ENCODE measurements around the gene RAB15.

The RAB15 gene

DNA sequence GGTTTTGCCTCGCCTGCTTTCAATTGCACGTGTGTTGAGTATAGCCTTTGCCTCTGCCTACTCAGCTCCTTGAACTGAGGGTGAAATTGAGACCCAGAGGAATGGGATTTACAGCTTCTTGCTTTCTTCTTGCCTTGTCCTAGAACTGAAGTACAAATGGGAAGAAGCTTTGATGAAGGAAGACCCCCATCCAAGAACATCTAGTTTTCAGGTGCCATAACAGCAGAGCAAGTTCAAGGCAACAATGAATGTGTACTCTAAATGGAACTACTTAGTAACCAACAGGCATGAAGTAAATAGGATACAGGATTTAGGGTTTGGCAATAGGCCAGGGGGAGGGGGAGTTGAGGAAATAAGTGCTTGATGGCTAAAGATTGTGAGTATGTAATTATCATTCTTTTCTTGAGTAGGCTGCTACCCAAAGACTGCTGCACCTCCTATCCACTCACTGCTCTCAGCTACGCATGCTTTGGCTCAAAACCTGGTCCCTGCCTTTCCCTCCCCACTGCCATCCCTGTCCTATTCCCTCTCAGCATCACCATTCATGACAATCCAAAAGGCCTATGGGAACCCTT lies 31.7 kb downstream of the RAB15 start:
- H3K27ac Mint-ChIP-seq, result peak overlapping the region; percentile 16
- H3K4me1 Mint-ChIP-seq (ENCODE audit: low read depth), result peaks cover 72% of the 10 kb centered on the region
- H3K4me3 Mint-ChIP-seq, result no peak overlapping the region
- H3K9me3 Mint-ChIP-seq (ENCODE audit: low read depth), result no peaks in the 10 kb centered on the region
- peaks cover 6% of the 10 kb centered on the region for H3K36me3 Mint-ChIP-seq
- no peaks in the 10 kb centered on the region for H3K27me3 Mint-ChIP-seq

DNA sequence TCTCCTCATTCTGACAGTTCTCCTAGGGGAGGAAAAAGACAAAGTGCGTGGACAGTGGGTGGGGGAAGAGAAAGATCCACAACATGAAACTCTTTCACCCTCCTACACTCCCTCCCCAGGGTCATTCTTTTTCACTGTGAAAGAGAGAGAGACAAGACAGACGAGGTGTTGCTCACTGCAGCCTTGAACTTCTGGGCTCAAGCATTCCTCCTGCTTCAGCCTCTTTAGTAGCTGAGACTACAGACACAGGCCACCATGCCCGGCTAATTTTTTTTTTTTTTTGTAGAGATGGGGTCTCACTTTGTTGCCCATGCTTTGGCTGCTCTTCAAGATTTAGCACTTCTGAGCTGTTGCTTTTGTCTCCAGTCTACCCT lies 32.3 kb downstream of the RAB15 start:
- no peak overlapping the region for H3K4me3 Mint-ChIP-seq
- peaks cover 72% of the 10 kb centered on the region for H3K4me1 Mint-ChIP-seq (ENCODE audit: low read depth)
- no peaks in the 10 kb centered on the region for H3K27me3 Mint-ChIP-seq
- peak overlapping the region; percentile 34 for H3K27ac Mint-ChIP-seq
- no peaks in the 10 kb centered on the region for H3K9me3 Mint-ChIP-seq (ENCODE audit: low read depth)
- peaks cover 8% of the 10 kb centered on the region for H3K36me3 Mint-ChIP-seq

DNA sequence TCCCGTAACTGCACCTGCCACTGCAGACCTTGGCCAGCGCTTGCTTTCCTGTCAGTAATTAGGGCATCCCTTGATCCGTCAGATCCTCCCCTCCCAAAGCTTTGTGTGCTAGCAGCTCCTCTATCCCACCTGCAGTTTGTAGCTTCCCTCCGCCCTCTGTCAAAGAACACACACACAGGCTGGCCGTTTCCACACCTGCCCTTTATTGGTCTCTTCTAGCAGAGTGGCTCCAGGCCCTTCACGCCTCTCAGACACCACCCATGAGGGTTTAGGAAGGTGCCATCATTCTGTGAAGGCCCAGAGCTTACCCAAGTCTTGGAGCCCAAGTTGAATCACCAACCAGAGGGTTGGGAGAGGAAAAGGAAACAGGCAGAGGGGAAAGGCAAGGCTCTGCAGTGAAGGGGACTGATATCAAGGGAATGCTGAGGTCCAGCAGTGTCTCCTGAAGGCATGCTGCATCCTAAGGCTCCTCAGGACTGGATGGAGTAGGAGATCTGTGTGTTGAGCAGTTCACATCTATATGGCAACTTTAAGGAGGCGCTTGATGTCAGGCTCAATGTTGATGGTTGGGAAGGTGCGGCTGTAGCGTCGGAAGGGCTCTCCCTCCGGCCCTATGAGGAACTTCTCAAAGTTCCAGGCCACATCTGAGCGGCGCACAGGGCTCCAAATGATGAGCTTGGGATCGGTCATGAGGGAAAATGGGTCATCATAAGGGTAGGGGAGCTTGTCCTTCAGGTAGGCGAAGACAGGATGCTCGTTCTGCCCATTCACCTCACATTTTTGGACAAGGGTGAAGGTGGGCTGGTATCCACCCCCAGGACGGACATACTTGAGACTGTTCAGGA lies 32.9 kb downstream of the RAB15 start:
- Mint-ChIP-seq H3K4me1 (ENCODE audit: low read depth) (peaks cover 75% of the 10 kb centered on the region), H3K36me3 (peaks cover 12% of the 10 kb centered on the region), H3K9me3 (ENCODE audit: low read depth) (no peaks in the 10 kb centered on the region), H3K4me3 (no peak overlapping the region), H3K27me3 (no peaks in the 10 kb centered on the region), H3K27ac (peak overlapping the region; percentile 34)

DNA sequence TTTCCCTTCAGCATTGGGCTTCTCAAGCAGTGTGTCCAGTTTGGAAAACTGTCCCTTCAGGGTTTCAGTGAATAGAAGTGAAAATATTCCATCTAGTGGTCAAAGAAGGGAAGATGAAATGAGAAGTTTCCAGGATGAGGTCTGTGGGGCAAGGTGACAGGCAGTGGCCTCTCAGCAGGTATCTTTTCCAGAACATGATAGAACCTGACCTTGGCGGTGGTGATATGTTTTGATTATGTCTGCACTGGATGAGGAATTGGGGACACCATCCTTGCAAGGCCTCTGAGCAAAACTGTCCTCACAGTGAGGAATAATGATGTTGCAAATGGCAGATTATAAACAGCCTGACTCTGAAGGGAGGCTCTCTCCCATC lies 34.3 kb downstream of the RAB15 start:
- H3K36me3 Mint-ChIP-seq, result peaks cover 14% of the 10 kb centered on the region
- H3K27ac Mint-ChIP-seq, result peak overlapping the region; percentile 51
- no peaks in the 10 kb centered on the region for H3K27me3 Mint-ChIP-seq
- no peak overlapping the region for H3K4me3 Mint-ChIP-seq
- peaks cover 69% of the 10 kb centered on the region for H3K4me1 Mint-ChIP-seq (ENCODE audit: low read depth)
- H3K9me3 Mint-ChIP-seq (ENCODE audit: low read depth), result no peaks in the 10 kb centered on the region

DNA sequence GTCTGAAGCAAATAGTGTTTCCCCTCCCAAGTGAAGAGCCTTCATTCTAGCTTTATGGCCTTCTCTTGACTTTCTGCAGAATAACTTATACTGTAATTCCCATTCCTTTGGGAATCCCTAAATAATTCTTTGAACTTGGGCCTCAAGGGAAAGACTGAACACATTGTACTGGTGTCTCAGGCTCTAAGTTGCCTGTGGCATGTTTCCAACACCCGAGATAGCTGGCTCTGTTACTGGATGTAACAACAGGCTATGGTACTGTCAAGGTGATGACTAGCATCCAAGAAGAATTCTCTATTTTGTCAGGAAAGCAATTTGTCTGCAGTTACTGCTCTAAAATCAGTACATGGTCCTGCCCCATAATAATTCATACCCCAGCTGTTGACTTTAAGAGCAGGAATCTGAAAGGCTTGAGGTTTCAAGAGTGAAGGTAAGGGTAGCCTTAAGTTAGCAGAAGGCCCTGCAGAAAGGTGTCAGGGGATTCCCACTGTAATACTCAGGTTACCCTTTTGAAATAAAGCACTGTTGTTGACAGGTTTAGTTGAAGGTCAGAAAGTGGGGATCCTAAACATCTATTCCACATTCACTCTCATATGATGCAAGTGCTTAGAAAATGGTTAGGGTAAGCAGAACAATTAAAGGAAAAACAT lies 34.8 kb downstream of the RAB15 start:
- Mint-ChIP-seq H3K27me3 (no peaks in the 10 kb centered on the region), H3K9me3 (ENCODE audit: low read depth) (no peaks in the 10 kb centered on the region), H3K36me3 (peaks cover 14% of the 10 kb centered on the region), H3K4me1 (ENCODE audit: low read depth) (peaks cover 72% of the 10 kb centered on the region), H3K27ac (peak overlapping the region; percentile 46), H3K4me3 (no peak overlapping the region)

DNA sequence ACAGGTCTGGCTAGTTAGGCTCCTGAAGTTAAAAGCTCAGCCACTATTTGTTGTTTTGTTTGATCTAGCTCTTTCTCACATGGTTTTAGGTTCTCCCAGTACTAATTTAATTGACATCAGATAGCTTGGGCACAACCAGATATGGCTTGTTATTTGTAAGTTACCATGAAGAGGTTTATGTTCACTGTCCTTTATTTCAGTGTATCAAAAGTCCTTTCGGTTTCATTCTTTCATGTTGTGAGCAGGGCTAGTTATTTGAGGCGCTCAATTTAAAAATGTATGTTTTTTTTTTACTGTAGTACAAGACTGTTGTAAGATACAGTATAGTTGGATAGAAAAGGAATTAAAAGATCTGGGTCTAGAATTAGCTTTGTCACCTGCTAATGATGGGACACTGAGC lies 36.6 kb downstream of the RAB15 start:
- H3K4me3 Mint-ChIP-seq, result peak overlapping the region; percentile 18

DNA sequence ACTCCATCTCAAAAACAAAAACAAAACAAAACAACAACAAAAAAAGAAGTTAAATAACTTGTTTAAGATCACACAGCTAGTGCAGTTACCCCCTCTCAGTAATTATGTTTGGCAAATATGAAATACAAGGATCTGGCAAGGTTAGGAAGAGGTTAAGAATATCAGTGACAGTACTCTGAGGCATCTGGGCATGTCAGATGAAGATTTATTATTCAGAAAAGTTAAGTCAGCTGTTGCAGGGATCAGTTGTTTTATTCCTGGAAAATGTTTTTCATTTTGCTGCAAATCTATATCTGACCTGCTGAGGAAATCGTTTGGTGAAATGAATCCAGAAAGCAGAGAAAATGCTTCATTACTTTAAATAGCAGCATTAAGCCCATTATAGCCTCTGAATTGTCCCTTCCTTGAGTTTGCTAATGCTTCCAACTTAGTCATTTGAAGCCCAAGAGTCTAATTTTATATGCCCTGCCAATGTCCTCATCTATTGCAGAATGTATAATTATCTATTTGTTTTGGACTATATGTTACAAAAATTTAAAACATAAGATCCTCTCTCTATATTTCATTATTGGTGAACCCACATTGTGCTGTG lies 37.7 kb downstream of the RAB15 start:
- Mint-ChIP-seq H3K27ac (peak overlapping the region; percentile 22), H3K4me1 (ENCODE audit: low read depth) (peaks cover 60% of the 10 kb centered on the region), H3K9me3 (ENCODE audit: low read depth) (no peaks in the 10 kb centered on the region), H3K4me3 (no peak overlapping the region), H3K27me3 (no peaks in the 10 kb centered on the region), H3K36me3 (peaks cover 16% of the 10 kb centered on the region)

More for the DNA sequence above, 36.6 kb downstream of the RAB15 start:
- peaks cover 69% of the 10 kb centered on the region for H3K4me1 Mint-ChIP-seq (ENCODE audit: low read depth)
- H3K27ac Mint-ChIP-seq, result peak overlapping the region; percentile 18
- H3K27me3 Mint-ChIP-seq, result no peaks in the 10 kb centered on the region
- H3K9me3 Mint-ChIP-seq (ENCODE audit: low read depth), result no peaks in the 10 kb centered on the region
- H3K36me3 Mint-ChIP-seq, result peaks cover 16% of the 10 kb centered on the region

DNA sequence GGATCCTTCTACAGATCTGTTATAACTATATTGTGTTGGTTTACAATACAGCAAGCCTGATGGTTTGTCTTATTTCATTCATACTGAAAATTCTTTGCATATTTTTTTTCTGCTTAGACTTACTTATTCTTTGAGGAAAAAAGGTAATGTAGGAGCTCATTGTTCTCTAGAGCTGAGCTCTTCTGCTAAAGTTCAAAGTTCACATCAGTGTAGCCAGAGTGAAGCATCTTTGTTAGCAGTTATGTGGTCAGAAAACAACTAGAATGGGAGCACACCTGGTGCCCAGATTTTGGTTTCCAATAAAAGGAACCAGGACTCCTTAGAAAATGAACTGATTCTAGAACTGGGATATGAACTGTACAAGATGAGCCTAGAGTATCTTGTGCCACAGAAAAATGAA lies 39.9 kb downstream of the RAB15 start:
- Mint-ChIP-seq H3K27me3 (no peaks in the 10 kb centered on the region), H3K36me3 (peaks cover 14% of the 10 kb centered on the region), H3K4me3 (no peak overlapping the region), H3K9me3 (ENCODE audit: low read depth) (no peaks in the 10 kb centered on the region), H3K4me1 (ENCODE audit: low read depth) (peaks cover 48% of the 10 kb centered on the region), H3K27ac (peak overlapping the region; percentile 78)

DNA sequence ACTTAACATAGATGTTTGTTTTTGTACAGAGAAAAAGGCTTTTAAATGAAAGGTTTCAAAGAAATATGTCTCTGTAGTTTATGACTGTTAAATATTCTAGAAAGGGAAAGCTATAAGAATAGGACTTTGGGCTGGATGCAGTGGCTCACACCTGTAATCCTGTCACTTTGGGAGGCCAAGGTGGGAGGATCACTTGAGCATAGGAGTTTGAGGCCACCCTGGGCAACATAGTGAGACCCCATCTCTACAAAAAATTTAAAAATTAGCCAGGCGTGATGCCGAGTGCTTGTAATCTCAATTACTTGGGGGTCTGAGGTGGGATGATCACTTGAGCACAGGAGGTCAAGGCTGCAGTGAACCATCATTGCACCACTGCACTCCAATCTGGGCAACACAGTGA lies 41.0 kb downstream of the RAB15 start:
- no peaks in the 10 kb centered on the region for H3K27me3 Mint-ChIP-seq
- no peaks in the 10 kb centered on the region for H3K9me3 Mint-ChIP-seq (ENCODE audit: low read depth)
- no peak overlapping the region for H3K4me3 Mint-ChIP-seq
- H3K36me3 Mint-ChIP-seq, result peaks cover 21% of the 10 kb centered on the region
- no peak overlapping the region for H3K27ac Mint-ChIP-seq
- H3K4me1 Mint-ChIP-seq (ENCODE audit: low read depth), result peaks cover 46% of the 10 kb centered on the region

DNA sequence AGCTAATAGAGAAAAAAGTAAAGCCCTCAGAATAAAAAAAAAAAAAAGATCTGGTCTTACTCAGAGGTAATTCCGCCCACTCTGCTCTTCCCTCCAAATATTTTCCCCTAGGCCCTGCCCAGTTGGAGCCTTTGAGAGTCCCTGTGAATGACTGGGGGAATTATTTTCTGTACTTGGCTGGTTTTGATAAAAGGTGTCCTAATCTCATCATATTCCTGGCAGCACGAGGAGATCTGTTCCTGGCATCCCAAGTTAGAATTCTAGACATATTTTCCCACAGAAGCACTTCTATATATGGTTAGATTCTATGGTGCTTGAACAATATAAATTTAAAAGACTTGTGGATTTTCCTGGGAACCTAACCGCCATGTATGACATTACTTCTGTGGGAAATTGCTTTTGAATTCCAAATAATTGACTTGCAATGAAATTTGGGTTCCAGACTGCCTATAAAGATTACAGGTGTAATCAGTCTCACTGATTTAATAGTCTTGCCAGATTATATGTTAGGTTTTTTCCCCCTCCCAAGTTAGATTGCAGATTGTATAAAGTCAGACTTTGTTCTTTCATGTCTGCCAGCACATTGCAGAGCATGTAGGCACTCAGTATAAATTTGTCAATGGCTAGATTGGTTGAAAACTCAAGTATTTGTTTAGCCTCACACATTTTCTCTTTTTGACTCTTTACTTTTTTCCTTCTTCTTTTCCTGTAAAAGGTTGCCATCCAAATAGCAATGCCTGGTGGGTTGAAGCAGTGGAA lies 41.9 kb downstream of the RAB15 start:
- Mint-ChIP-seq H3K36me3 (peaks cover 18% of the 10 kb centered on the region), H3K4me3 (no peak overlapping the region), H3K9me3 (ENCODE audit: low read depth) (no peaks in the 10 kb centered on the region), H3K27me3 (no peaks in the 10 kb centered on the region), H3K27ac (no peak overlapping the region), H3K4me1 (ENCODE audit: low read depth) (peaks cover 44% of the 10 kb centered on the region)

DNA sequence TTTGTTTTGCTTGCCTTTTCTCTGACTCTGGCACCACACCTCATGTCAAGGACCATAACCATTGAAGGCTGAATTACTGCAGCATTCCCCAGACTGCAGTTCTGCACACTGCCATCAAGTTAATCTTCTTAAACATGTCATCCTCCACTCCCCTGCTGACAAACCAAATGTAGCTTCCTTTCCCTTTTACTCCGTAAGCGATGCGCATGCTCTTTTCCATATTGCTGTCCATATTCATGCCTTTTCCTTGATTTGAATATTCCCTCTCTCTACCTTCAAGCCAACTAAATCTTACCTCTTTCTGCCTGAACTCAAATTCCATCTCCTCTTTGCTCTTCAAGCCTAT lies 43.1 kb downstream of the RAB15 start:
- H3K4me1 Mint-ChIP-seq (ENCODE audit: low read depth), result peaks cover 41% of the 10 kb centered on the region
- no peak overlapping the region for H3K4me3 Mint-ChIP-seq
- H3K27me3 Mint-ChIP-seq, result no peaks in the 10 kb centered on the region
- peaks cover 14% of the 10 kb centered on the region for H3K36me3 Mint-ChIP-seq
- H3K27ac Mint-ChIP-seq, result no peak overlapping the region
- no peaks in the 10 kb centered on the region for H3K9me3 Mint-ChIP-seq (ENCODE audit: low read depth)

DNA sequence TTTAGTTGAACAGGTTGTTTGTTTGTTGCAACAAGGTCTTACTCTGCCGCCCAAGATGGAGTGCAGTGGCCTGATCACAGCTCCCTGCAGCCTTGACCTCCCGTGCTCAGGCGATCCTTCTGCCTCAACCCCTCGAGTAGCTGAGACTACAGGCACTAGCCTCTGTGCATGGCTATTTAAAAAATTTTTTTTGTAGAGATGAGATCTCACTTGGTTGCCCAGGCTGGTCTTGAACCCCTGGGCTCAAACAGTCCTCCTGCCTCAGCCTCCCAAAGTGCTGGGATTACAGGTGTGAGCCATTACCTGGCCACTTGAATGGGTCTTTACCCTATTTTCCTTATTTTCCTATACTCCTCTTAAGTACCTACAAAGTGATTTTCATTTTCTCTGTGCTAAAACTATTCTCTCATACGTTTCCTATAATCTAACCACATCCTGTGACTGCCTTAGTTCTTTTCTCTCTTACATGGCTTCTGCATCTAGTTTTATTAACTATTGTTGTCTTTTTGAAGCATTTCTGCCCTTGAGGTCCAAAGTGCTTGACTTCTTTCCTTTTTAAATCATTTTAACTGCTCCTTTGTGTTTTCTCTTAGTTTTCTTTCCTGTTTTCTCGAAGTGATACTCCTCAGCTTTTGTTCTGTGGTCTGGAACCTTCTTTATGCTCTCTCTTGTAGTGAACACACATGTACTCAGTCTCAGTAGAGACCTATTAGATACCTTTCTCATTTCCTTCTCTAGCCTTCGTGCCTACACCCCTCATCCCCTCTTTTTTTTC lies 43.7 kb downstream of the RAB15 start:
- H3K27ac Mint-ChIP-seq, result no peak overlapping the region
- H3K36me3 Mint-ChIP-seq, result peaks cover 14% of the 10 kb centered on the region
- no peaks in the 10 kb centered on the region for H3K9me3 Mint-ChIP-seq (ENCODE audit: low read depth)
- no peak overlapping the region for H3K4me3 Mint-ChIP-seq
- H3K4me1 Mint-ChIP-seq (ENCODE audit: low read depth), result peaks cover 44% of the 10 kb centered on the region
- H3K27me3 Mint-ChIP-seq, result no peaks in the 10 kb centered on the region

DNA sequence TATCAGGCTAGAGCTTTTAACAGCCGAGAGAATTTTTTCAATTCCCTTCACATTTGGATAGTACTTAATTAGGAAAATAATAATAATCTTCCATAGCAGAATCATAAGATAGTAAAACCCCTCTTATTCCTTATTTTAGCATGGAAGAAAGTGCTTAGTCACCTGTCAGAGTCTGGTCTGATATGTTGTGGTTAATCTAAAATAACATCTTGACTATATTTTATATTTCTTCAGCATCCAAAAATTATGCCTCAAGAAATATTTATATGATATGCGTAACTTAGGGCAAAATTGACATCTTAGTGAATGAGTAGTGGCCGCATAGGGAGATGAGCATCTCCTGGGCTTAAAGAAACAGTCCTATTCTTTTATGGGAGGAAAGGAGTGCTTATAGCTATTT lies 45.1 kb downstream of the RAB15 start:
- Mint-ChIP-seq H3K27me3 (no peaks in the 10 kb centered on the region), H3K27ac (no peak overlapping the region), H3K36me3 (peaks cover 9% of the 10 kb centered on the region), H3K4me3 (peak overlapping the region; percentile 31), H3K9me3 (ENCODE audit: low read depth) (no peaks in the 10 kb centered on the region), H3K4me1 (ENCODE audit: low read depth) (peaks cover 41% of the 10 kb centered on the region)

DNA sequence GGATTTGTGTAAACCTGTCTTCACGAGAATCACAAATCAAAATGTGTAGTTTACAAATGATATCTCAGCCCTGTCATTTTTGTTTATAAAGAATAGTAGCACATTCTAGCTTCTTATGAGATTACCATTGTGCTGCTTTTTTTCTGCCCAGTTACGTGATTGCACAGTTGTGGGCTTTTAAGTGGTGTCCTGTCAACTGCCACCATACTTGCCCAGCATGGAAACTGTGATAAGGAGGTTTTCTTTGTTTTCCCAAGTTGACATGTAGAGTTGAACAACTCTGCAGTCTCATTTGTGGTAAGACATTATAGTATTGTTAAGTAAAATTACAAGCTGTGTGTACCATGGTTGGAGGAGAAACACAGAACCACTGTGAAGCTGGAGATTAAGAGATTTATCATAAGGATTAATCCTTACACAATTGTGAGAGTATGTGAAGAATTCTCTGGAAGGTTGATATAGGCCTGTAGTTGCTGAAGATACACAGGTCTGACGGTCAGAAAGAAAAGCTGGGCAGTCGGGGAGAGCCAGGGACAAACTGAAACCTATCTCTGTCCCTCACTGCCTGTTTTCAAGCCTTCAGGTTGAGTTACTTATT lies 45.6 kb downstream of the RAB15 start:
- H3K27me3 Mint-ChIP-seq, result no peaks in the 10 kb centered on the region
- no peak overlapping the region for H3K27ac Mint-ChIP-seq
- H3K4me1 Mint-ChIP-seq (ENCODE audit: low read depth), result peaks cover 45% of the 10 kb centered on the region
- peak overlapping the region; percentile 31 for H3K4me3 Mint-ChIP-seq
- H3K9me3 Mint-ChIP-seq (ENCODE audit: low read depth), result no peaks in the 10 kb centered on the region
- H3K36me3 Mint-ChIP-seq, result peaks cover 10% of the 10 kb centered on the region

Data from activated naive CD8-positive, alpha-beta T cell (primary cell).